Liver (tissue), 9 donors: ENCODE measurements around the gene MRPL52. TPM values are rescaled to one million over a fixed set of nuclear protein-coding genes. Genes with fewer than 3 reads are reported as not detected.

Source experiments
- DNase-seq: peaks from one replicate; pipeline ENCODE4 v3.0.0-alpha.2; 2017; ENCODE audit warnings: low spot score
- H3K27ac ChIP-seq, 2 donors: one replicate each; pipeline ENCODE4 v1.7.0; 2013; ENCODE audit warnings: inconsistent platforms in 2 of 2, low read length in 2 of 2, control low read depth in 1 of 2, low read depth in 1 of 2, mild to moderate bottlenecking in 1 of 2
- H3K27me3 ChIP-seq, 4 donors: one replicate each; pipeline versions ENCODE4 v1.6.1 to v1.7.0; 2013; ENCODE audit warnings: low read length in 3 of 4, inconsistent platforms in 1 of 4, mild to moderate bottlenecking in 1 of 4, moderate library complexity in 1 of 4; ENCODE audit not compliant: control insufficient read depth in 4 of 4, insufficient read depth in 4 of 4
- H3K36me3 ChIP-seq, 4 donors: one replicate each; pipeline versions ENCODE4 v1.6.1 to v1.7.0; 2013; ENCODE audit warnings: low read length in 3 of 4, mild to moderate bottlenecking in 3 of 4, low read depth in 1 of 4, moderate library complexity in 1 of 4; ENCODE audit not compliant: control insufficient read depth in 4 of 4, insufficient read depth in 3 of 4
- H3K4me1 ChIP-seq, 4 donors: one replicate each; pipeline versions ENCODE4 v1.6.1 to v1.7.0; 2013; ENCODE audit warnings: low read length in 3 of 4, mild to moderate bottlenecking in 3 of 4, moderate library complexity in 1 of 4; ENCODE audit not compliant: control insufficient read depth in 4 of 4, insufficient read depth in 4 of 4
- H3K4me3 ChIP-seq, 3 donors: one replicate each; pipeline versions ENCODE4 v1.6.1 to v1.7.0; 2013; ENCODE audit warnings: low read length in 3 of 3, control low read depth in 1 of 3, low read depth in 1 of 3, mild to moderate bottlenecking in 1 of 3
- H3K9ac ChIP-seq, 2 donors: one replicate each; pipeline ENCODE4 v1.7.0; 2013; ENCODE audit warnings: low read length in 2 of 2, mild to moderate bottlenecking in 2 of 2, moderate library complexity in 2 of 2, control low read depth in 1 of 2, low read depth in 1 of 2
- H3K9me3 ChIP-seq, 4 donors: one replicate each; pipeline versions ENCODE4 v1.6.1 to v1.7.0; 2013; ENCODE audit warnings: low read length in 3 of 4; ENCODE audit not compliant: control insufficient read depth in 4 of 4
- EGR1 ChIP-seq, 2 donors: IDR thresholded peaks; 2 replicates each; pipeline ENCODE4 v1.6.1; 2016 to 2018; ENCODE audit warnings: antibody characterized with exemption in 2 of 2, low read depth in 2 of 2
- FOXA1 ChIP-seq: IDR thresholded peaks from 2 replicates; pipeline ENCODE4 v1.6.1; 2016; ENCODE audit warnings: antibody characterized with exemption
- FOXA2 ChIP-seq: IDR thresholded peaks from 2 replicates; pipeline ENCODE4 v1.6.1; 2016; ENCODE audit warnings: antibody characterized with exemption
- HNF4A ChIP-seq, 2 donors: conservative IDR thresholded peaks; 2 replicates each; pipeline ENCODE4 v1.6.1; 2016; ENCODE audit warnings: antibody characterized with exemption in 2 of 2, mild to moderate bottlenecking in 2 of 2
- HNF4G ChIP-seq: IDR thresholded peaks from 2 replicates; pipeline ENCODE4 v1.6.1; 2016; ENCODE audit warnings: antibody characterized with exemption
- JUND ChIP-seq, 2 donors: IDR thresholded peaks; 2 replicates each; pipeline ENCODE4 v1.6.1; 2016; ENCODE audit warnings: antibody characterized with exemption in 2 of 2
- NR2F2 ChIP-seq: IDR thresholded peaks from 2 replicates; pipeline ENCODE4 v1.6.1; 2016; ENCODE audit warnings: antibody characterized with exemption
- RAD21 ChIP-seq, 2 donors: IDR thresholded peaks; 2 replicates each; pipeline ENCODE4 v1.6.1; 2016; ENCODE audit warnings: antibody characterized with exemption in 2 of 2, mild to moderate bottlenecking in 2 of 2
- RXRA ChIP-seq, 2 donors: IDR thresholded peaks; 2 replicates each; pipeline ENCODE4 v1.6.1; 2017 to 2018; ENCODE audit warnings: antibody characterized with exemption in 2 of 2, mild to moderate bottlenecking in 1 of 2
- WGBS: extraction: QIAGEN DNeasy Blood & Tissue Kit; methylation state at CpG from one replicate; pipeline ENCODE4 v1.1.7; 2013; 5-methylcytosine and 5-hydroxymethylcytosine counted together
- polyA plus RNA-seq, 2 donors: library from polyadenylated mRNA; stranded (reverse) in 1 of 2; unstranded in 1 of 2; fragments of 200-250 nt in 1 of 2; fragments of >200 nt in 1 of 2; fragmentation: Nextera tagmentation in 1 of 2; extraction: Ambion mirVana in 1 of 2; gene quantifications; one replicate each; pipeline versions ENCODE4 v1.2.1 to v1.2.3, GENCODE V29; 2013 to 2015
- total RNA-seq, 2 donors: library from RNA; depleted of rRNA; stranded (reverse); fragments of >200 nt; gene quantifications; one replicate each; pipeline ENCODE4 v1.2.3, GENCODE V29; 2014
- TF ChIP-seq, protein P1 (sequence below): fragments of 150-350 bp; IDR thresholded peaks from 2 replicates; pipeline ENCODE4 v1.5.1; 2017; ENCODE audit warnings: improper control_type of control experiment, low read depth, low read length; ENCODE audit not compliant: missing input control
- TF ChIP-seq, protein P2 (sequence below): IDR thresholded peaks from 2 replicates; pipeline ENCODE4 v1.6.1; 2016; ENCODE audit warnings: antibody characterized with exemption
- TF ChIP-seq, protein P3 (sequence below): IDR thresholded peaks from 2 replicates; pipeline ENCODE4 v1.6.1; 2016; ENCODE audit warnings: antibody characterized with exemption
- TF ChIP-seq, protein P4 (sequence below): IDR thresholded peaks from 2 replicates; pipeline ENCODE4 v1.6.1; 2016; ENCODE audit warnings: antibody characterized with exemption
- TF ChIP-seq, protein P5 (sequence below): IDR thresholded peaks from 2 replicates; pipeline ENCODE4 v1.6.1; 2016; ENCODE audit warnings: antibody characterized with exemption, mild to moderate bottlenecking
- donor health status: healthy.
- donor health status: healthy.
- donor health status: healthy.
- donor health status: healthy.
- donor health status: healthy.

Gene MRPL52
- total and polyA plus RNA-seq, 4 donors = 9.1 to 142 (median 36.6) TPM

DNA sequence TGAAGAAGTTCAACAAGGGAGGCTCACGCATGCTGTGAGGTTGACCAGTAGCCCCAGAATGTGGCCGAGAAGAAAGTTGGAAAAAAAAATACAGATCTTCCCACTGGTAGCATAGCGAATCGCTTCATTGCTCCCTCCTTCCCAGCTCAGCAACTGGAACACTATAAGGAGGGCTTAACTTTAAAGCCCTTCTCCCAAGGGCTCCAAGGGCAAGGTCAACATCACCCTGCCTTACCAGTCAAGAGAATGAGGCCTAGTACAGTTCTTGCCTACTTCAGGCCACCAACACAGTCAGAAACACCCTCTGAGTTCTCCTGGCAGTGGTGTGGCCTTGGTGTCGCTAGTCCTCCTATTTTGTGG lies 48.8 kb upstream of the MRPL52 start:
- Histone ChIP-seq H3K27ac (no peak overlapping the region), H3K27me3 (no peaks in the 10 kb centered on the region), H3K9ac (no peak overlapping the region), H3K4me1 (peaks cover 0 to 2% (median 0%) of the 10 kb centered on the region in 4 donors), H3K9me3 (no peaks in the 10 kb centered on the region), H3K4me3 (no peak overlapping the region), H3K36me3 (no peaks in the 10 kb centered on the region)
- no peak for TF ChIP-seq FOXA1
- TF ChIP-seq JUND (IDR thresholded peaks at IDR 0.05) = no peak
- TF ChIP-seq, protein P1, sequence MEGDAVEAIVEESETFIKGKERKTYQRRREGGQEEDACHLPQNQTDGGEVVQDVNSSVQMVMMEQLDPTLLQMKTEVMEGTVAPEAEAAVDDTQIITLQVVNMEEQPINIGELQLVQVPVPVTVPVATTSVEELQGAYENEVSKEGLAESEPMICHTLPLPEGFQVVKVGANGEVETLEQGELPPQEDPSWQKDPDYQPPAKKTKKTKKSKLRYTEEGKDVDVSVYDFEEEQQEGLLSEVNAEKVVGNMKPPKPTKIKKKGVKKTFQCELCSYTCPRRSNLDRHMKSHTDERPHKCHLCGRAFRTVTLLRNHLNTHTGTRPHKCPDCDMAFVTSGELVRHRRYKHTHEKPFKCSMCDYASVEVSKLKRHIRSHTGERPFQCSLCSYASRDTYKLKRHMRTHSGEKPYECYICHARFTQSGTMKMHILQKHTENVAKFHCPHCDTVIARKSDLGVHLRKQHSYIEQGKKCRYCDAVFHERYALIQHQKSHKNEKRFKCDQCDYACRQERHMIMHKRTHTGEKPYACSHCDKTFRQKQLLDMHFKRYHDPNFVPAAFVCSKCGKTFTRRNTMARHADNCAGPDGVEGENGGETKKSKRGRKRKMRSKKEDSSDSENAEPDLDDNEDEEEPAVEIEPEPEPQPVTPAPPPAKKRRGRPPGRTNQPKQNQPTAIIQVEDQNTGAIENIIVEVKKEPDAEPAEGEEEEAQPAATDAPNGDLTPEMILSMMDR = no peak
- TF ChIP-seq, protein P2, sequence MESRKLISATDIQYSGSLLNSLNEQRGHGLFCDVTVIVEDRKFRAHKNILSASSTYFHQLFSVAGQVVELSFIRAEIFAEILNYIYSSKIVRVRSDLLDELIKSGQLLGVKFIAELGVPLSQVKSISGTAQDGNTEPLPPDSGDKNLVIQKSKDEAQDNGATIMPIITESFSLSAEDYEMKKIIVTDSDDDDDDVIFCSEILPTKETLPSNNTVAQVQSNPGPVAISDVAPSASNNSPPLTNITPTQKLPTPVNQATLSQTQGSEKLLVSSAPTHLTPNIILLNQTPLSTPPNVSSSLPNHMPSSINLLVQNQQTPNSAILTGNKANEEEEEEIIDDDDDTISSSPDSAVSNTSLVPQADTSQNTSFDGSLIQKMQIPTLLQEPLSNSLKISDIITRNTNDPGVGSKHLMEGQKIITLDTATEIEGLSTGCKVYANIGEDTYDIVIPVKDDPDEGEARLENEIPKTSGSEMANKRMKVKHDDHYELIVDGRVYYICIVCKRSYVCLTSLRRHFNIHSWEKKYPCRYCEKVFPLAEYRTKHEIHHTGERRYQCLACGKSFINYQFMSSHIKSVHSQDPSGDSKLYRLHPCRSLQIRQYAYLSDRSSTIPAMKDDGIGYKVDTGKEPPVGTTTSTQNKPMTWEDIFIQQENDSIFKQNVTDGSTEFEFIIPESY = no peak
- TF ChIP-seq, protein P3, sequence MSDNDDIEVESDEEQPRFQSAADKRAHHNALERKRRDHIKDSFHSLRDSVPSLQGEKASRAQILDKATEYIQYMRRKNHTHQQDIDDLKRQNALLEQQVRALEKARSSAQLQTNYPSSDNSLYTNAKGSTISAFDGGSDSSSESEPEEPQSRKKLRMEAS = no peak
- TF ChIP-seq EGR1 (IDR thresholded peaks at IDR 0.05; ENCODE audit: low read depth in 2 of 2) = no peak
- 87% methylated on average over 5 of the region's 5 CpGs for WGBS
- no peak for DNase-seq

DNA sequence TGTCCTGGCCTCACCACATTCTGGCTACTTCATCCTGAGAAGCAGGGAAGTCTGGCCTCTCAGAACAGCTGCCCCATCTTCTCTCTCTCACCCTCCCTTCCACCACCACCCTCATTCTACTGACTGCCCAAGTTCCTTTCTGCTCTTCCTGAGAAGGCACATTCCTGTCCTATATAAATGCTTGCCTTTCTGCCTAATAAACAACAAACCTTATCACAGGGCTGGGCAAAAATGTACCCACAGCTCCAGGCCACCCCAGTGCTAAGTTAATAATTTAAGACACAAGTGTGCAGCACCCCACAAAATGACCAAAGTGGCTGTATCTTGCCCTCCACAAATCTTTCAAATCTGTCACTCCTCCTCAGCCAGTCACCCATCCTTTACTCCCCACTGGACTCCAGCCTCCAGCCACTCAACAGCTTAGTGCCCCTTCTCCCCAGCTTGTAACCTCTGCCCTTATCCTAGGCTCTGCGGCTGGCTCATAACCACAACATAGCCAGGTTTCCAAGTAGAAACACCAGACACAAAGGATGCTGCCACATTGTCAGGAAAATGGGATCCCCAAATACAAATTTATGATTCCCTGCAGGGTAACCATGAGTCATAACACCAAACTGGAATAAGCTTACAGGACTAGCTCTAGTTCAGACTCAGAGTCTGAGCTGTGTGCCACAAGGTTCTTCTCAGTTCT lies 48.2 kb upstream of the MRPL52 start:
- H3K9ac ChIP-seq = no peak overlapping the region
- H3K4me3 ChIP-seq = no peak overlapping the region
- H3K27me3 ChIP-seq = no peaks in the 10 kb centered on the region
- no peaks in the 10 kb centered on the region for H3K9me3 ChIP-seq
- WGBS = 0% methylated on average over 1 of the region's 1 CpG
- H3K27ac ChIP-seq = no peak overlapping the region
- H3K36me3 ChIP-seq = no peaks in the 10 kb centered on the region
- TF ChIP-seq FOXA1 = no peak
- TF ChIP-seq, protein P1 = no peak
- TF ChIP-seq, protein P4, sequence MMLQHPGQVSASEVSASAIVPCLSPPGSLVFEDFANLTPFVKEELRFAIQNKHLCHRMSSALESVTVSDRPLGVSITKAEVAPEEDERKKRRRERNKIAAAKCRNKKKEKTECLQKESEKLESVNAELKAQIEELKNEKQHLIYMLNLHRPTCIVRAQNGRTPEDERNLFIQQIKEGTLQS = no peak
- TF ChIP-seq, protein P2 = no peak
- TF ChIP-seq, protein P3 = no peak
- TF ChIP-seq HNF4G = no peak
- TF ChIP-seq HNF4A (conservative IDR thresholded peaks at IDR 0.05) = no peak
- TF ChIP-seq FOXA2 = no peak
- TF ChIP-seq, protein P5, sequence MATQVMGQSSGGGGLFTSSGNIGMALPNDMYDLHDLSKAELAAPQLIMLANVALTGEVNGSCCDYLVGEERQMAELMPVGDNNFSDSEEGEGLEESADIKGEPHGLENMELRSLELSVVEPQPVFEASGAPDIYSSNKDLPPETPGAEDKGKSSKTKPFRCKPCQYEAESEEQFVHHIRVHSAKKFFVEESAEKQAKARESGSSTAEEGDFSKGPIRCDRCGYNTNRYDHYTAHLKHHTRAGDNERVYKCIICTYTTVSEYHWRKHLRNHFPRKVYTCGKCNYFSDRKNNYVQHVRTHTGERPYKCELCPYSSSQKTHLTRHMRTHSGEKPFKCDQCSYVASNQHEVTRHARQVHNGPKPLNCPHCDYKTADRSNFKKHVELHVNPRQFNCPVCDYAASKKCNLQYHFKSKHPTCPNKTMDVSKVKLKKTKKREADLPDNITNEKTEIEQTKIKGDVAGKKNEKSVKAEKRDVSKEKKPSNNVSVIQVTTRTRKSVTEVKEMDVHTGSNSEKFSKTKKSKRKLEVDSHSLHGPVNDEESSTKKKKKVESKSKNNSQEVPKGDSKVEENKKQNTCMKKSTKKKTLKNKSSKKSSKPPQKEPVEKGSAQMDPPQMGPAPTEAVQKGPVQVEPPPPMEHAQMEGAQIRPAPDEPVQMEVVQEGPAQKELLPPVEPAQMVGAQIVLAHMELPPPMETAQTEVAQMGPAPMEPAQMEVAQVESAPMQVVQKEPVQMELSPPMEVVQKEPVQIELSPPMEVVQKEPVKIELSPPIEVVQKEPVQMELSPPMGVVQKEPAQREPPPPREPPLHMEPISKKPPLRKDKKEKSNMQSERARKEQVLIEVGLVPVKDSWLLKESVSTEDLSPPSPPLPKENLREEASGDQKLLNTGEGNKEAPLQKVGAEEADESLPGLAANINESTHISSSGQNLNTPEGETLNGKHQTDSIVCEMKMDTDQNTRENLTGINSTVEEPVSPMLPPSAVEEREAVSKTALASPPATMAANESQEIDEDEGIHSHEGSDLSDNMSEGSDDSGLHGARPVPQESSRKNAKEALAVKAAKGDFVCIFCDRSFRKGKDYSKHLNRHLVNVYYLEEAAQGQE = no peak
- TF ChIP-seq JUND (IDR thresholded peaks at IDR 0.05) = no peak
- no peak for TF ChIP-seq NR2F2
- no peak for TF ChIP-seq RAD21 (IDR thresholded peaks at IDR 0.05)
- TF ChIP-seq RXRA (IDR thresholded peaks at IDR 0.05) = no peak
- peaks cover 0 to 2% (median 0%) of the 10 kb centered on the region in 4 donors for H3K4me1 ChIP-seq
- no peak for DNase-seq
